AG09309 (cell line): ENCODE data around the gene B3GNT4.

Experiments
- DNase-seq: peaks from one replicate; pipeline ENCODE4 v3.0.0-alpha.2; 2010; ENCODE audit warnings: low read depth
- H3K4me3 ChIP-seq: 2 replicates; pipeline ENCODE4 v1.5.1; 2011; ENCODE audit warnings: mild to moderate bottlenecking, low read depth, low read length, moderate library complexity; ENCODE audit not compliant: control insufficient read depth
- TF ChIP-seq, protein P1 (sequence below): IDR thresholded peaks from 2 replicates; pipeline ENCODE4 v1.5.1; 2011; ENCODE audit warnings: mild to moderate bottlenecking, low read depth, low read length, inconsistent platforms; ENCODE audit not compliant: insufficient read depth, control insufficient read depth; ENCODE audit errors: missing control alignments

The B3GNT4 gene

DNA sequence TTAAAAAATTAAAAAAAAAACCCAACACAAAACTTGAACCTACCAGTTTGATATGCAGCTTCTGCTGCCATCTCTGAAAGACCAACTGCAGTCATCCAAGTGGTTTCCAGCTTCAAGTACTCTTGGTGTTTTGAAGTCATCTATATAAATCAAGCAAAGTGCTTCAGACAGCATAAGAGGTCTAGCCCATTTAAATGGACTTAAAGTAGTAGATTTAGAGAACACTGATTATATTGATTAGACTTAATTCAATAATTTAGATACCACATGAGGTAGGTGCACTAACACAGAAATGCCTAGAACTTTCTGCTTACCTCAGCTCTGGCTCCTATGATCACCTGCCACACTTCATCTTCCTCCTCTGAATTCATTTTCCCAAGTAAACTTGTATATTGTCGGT is 12.9 kb downstream of the B3GNT4 start:
- TF ChIP-seq, protein P1, sequence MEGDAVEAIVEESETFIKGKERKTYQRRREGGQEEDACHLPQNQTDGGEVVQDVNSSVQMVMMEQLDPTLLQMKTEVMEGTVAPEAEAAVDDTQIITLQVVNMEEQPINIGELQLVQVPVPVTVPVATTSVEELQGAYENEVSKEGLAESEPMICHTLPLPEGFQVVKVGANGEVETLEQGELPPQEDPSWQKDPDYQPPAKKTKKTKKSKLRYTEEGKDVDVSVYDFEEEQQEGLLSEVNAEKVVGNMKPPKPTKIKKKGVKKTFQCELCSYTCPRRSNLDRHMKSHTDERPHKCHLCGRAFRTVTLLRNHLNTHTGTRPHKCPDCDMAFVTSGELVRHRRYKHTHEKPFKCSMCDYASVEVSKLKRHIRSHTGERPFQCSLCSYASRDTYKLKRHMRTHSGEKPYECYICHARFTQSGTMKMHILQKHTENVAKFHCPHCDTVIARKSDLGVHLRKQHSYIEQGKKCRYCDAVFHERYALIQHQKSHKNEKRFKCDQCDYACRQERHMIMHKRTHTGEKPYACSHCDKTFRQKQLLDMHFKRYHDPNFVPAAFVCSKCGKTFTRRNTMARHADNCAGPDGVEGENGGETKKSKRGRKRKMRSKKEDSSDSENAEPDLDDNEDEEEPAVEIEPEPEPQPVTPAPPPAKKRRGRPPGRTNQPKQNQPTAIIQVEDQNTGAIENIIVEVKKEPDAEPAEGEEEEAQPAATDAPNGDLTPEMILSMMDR, result no peak
- DNase-seq, result no peak
- no peak overlapping the region for H3K4me3 ChIP-seq

DNA sequence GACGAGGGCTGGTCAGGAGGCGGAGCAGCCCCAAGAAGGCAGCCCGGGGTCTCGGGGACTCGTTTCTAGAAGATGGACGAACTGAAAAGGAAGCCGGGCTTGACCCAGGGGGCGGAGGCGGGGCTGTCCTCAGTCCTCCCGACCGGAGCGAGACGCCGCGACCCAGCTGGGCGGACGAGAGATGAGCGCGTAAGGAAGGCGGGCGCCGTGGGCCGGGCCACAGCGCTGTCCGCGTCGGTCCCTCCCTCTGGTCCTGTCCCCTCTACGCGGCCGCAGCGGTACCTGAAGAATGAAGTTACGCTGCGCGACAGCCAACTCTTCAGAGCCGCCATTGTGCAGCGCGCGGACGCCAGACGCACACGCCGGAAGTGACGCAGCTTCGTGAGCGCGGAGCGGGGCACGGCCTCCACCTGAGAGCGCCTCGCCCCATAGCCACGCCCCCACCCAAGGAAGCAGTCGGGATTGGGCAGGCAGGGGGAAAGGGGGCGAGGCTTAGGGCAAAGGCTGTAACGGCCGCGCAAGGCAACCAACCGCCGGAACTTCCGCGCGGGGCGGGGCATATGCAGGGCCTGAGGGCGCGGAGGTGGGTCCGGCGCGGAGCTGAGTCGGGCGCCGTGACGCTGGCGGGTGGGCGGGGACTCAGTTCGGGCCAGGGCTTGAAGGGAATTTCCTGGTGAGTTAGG is 22.3 kb downstream of the B3GNT4 start, which contains the start of gene DIABLO:
Gene DIABLO, minus strand, starts transcription at position 370 of the 683 bp plus-strand sequence. Its CDS starts 38 bp downstream, at position 332.
- TF ChIP-seq, protein P1, result no peak
- peak within 1 kb of the TSS; percentile 82 for H3K4me3 ChIP-seq
- peak; percentile 94 for DNase-seq

DNA sequence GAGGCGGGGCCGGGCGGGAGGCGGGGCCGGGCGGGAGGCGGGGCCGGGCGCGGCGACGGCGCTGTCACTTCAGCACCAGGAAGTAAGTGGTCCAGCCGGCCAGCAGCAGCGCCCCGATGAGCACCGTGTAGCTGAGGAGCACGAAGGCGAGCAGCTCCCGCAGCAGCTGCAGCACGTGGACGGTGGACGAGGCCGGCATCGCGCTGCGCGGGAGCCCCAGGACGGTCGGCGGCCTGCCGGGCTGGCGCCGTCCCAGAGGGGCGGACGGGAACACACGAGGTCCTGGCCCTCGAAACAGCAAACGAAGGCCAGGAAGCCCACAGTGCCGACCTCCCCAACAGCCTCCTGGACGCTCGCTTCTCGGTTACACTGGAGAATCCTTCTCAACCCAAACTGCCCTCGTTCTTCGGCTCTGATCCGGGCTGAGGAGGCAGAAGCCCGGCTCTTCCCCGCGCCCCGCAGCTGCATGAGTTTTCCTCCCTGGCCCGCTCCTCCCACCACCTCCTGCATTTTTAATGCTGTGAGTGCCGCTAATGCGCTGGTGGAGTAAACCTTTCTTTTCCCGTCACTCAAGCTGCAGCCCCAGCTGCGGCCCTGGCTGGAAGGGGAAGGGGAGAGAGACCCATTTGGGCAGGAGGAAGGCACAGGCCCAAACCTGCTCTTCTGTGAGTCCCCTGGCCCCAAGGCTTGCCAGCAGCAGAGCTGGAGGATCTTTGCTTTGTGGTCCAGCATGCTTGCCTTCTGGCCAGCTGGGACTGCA is 23.0 kb downstream of the B3GNT4 start:
- TF ChIP-seq, protein P1, result no peak
- H3K4me3 ChIP-seq, result peak overlapping the region; percentile 6
- DNase-seq, result no peak

DNA sequence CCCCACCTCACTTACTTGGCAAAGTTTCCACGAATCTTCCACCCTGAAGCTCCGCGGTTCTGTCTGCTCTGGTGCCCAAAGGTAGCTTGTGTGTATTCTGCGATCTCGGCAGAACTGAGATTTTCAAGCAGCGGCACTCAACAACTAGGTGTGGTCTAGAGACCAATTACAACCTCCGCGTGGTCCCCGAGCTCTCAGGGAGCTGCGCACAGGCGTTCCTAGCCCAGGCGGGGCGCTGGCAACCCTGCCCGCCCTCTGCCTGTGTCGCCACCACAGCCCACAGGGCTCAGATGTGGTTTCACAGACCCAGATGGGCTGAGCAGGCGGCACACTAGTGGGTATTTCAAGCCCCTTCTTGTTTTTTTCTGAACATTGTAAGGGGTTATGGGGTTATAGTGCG is 23.8 kb downstream of the B3GNT4 start:
- no peak for DNase-seq
- H3K4me3 ChIP-seq, result no peak overlapping the region
- TF ChIP-seq, protein P1, result no peak

DNA sequence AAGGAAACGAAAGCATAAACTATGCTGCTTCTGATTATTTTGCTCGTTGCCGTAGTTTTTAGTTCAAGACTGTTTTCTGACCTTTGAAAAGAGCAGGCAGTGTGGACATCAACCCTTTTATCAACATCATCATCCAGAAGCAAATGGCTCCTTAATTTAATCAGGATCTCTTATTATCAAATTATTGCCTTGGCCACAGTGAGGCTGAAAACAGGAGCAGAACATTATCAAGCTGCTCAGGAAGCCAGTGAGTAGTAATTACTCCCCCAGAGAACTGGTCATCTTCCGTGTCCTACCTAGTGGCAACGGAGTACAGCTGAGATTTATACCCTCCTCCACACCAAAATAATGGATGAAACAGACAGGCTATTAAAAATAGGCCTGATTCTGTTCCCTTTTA is 24.6 kb downstream of the B3GNT4 start:
- TF ChIP-seq, protein P1, result no peak
- H3K4me3 ChIP-seq, result no peak overlapping the region
- DNase-seq, result no peak

DNA sequence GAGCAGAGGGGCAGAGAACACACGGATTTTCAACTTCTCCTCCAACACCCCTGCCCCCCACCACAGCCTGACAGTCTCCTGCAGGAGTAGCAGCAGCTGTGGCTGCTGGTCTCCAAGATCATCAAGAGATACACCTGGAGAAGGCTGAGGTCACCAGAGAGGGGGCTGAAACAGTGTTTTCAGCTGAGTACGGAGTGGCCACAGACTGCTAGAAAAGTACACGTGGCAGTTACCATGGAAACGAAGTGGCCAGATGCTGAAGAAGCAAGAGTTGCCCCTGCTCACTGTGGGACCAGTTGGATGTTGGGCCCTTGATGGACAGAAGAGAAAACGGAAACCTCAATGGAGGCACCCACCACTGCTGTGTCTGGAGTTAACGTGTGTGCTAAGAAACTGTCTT is 27.3 kb downstream of the B3GNT4 start:
- no peak overlapping the region for H3K4me3 ChIP-seq
- TF ChIP-seq, protein P1, result no peak
- DNase-seq, result no peak
